CD14-positive monocyte (primary cell): ENCODE results near the gene CPN1. TPM values are rescaled to one million over a fixed set of nuclear protein-coding genes. Genes with fewer than 3 reads are reported as not detected.

ENCODE experiments used
- DNase-seq, 3 donors: peaks; one replicate each; pipeline ENCODE4 v3.0.0-alpha.2; 2011 to 2022
- H2AFZ ChIP-seq: 2 replicates; pipeline ENCODE4 v1.6.0; 2012; ENCODE audit warnings: mild to moderate bottlenecking, low read depth, low read length, inconsistent platforms; ENCODE audit not compliant: insufficient read depth, poor library complexity, severe bottlenecking
- H3K27ac ChIP-seq, 2 donors: 1 replicate in 1 of 2; 2 replicates in 1 of 2; pipeline ENCODE4 v1.5.1; 2012 to 2013; ENCODE audit warnings: low read length in 2 of 2, control low read depth in 1 of 2, inconsistent platforms in 1 of 2, low read depth in 1 of 2, mild to moderate bottlenecking in 1 of 2
- H3K27me3 ChIP-seq, 2 donors: one replicate each; pipeline versions ENCODE4 v1.6.0 to v1.6.1; 2011 to 2013; ENCODE audit warnings: low read length in 2 of 2; ENCODE audit not compliant: control insufficient read depth in 2 of 2, insufficient read depth in 2 of 2
- H3K36me3 ChIP-seq, 2 donors: replicated peaks in 1 of 2; 1 replicate in 1 of 2; 2 replicates in 1 of 2; pipeline versions ENCODE4 v1.5.1 to v1.6.1; 2012 to 2013; ENCODE audit warnings: low read length in 2 of 2, control low read depth in 1 of 2, inconsistent platforms in 1 of 2, mild to moderate bottlenecking in 1 of 2; ENCODE audit not compliant: insufficient read depth in 2 of 2, control insufficient read depth in 1 of 2
- H3K4me1 ChIP-seq, 2 donors: 1 replicate in 1 of 2; 2 replicates in 1 of 2; pipeline versions ENCODE4 v1.5.1 to v1.6.1; 2012 to 2013; ENCODE audit warnings: low read length in 2 of 2, control low read depth in 1 of 2, inconsistent platforms in 1 of 2, mild to moderate bottlenecking in 1 of 2, moderate library complexity in 1 of 2; ENCODE audit not compliant: insufficient read depth in 2 of 2, control insufficient read depth in 1 of 2
- H3K4me2 ChIP-seq: replicated peaks from 2 replicates; pipeline ENCODE3; 2012; ENCODE audit warnings: low read length, moderate library complexity, mild to moderate bottlenecking; ENCODE audit not compliant: poor library complexity, severe bottlenecking; ENCODE audit errors: extremely low read depth
- H3K4me3 ChIP-seq, 3 experiments: fragments of 200-600 bp in 1 of 3; sonication (generic) in 1 of 3; replicated peaks in 1 of 3; 1 replicate in 2 of 3; 2 replicates in 1 of 3; pipeline ENCODE4 v1.5.1; 2011 to 2013; ENCODE audit warnings: low read length in 3 of 3, mild to moderate bottlenecking in 3 of 3, control low read depth in 2 of 3, low read depth in 2 of 3, inconsistent platforms in 1 of 3, moderate library complexity in 1 of 3
- H3K79me2 ChIP-seq: 2 replicates; pipeline ENCODE4 v1.6.0; 2012; ENCODE audit warnings: mild to moderate bottlenecking, control low read depth, inconsistent platforms, low read length, moderate library complexity; ENCODE audit not compliant: insufficient read depth
- H3K9ac ChIP-seq: 2 replicates; pipeline ENCODE4 v1.6.0; 2017; ENCODE audit warnings: low read length, mild to moderate bottlenecking; ENCODE audit not compliant: insufficient read depth, poor library complexity, severe bottlenecking
- H3K9me3 ChIP-seq, 2 donors: replicated peaks in 1 of 2; 1 replicate in 1 of 2; 2 replicates in 1 of 2; pipeline versions ENCODE4 v1.5.1 to v1.6.1; 2012 to 2013; ENCODE audit warnings: low read length in 2 of 2, control low read depth in 1 of 2; ENCODE audit not compliant: control insufficient read depth in 1 of 2, insufficient read depth in 1 of 2
- H4K20me1 ChIP-seq: 2 replicates; pipeline ENCODE4 v1.6.0; 2012; ENCODE audit warnings: mild to moderate bottlenecking, low read length, control low read depth, moderate library complexity; ENCODE audit not compliant: insufficient read depth
- H3K27ac Mint-ChIP-seq, 7 donors: one replicate each; pipeline ENCODE4 v1.8.0; 2020; ENCODE audit warnings: mild to moderate bottlenecking in 7 of 7, mixed read lengths in 7 of 7, moderate library complexity in 6 of 7, inconsistent platforms in 2 of 7
- H3K27me3 Mint-ChIP-seq, 3 donors: one replicate each; pipeline ENCODE4 v1.8.0; 2021 to 2022; ENCODE audit warnings: low read depth in 3 of 3, mild to moderate bottlenecking in 3 of 3, mixed read lengths in 3 of 3, moderate library complexity in 3 of 3, inconsistent platforms in 1 of 3
- H3K36me3 Mint-ChIP-seq, 2 donors: one replicate each; pipeline ENCODE4 v1.8.0; 2020; ENCODE audit warnings: mixed read lengths in 2 of 2, inconsistent platforms in 1 of 2, mild to moderate bottlenecking in 1 of 2
- H3K4me1 Mint-ChIP-seq: one replicate; pipeline ENCODE4 v1.8.0; 2020; ENCODE audit warnings: mild to moderate bottlenecking, mixed read lengths
- H3K4me3 Mint-ChIP-seq, 2 donors: one replicate each; pipeline ENCODE4 v1.8.0; 2020; ENCODE audit warnings: mild to moderate bottlenecking in 2 of 2, mixed read lengths in 2 of 2, moderate library complexity in 1 of 2
- H3K9me3 Mint-ChIP-seq, 7 donors: one replicate each; pipeline ENCODE4 v1.8.0; 2020 to 2022; ENCODE audit warnings: mixed read lengths in 7 of 7, mild to moderate bottlenecking in 6 of 7, moderate library complexity in 6 of 7, inconsistent platforms in 2 of 7
- CTCF ChIP-seq: fragments of 200-600 bp; IDR thresholded peaks from one replicate; pipeline ENCODE4 v1.8.0; 2022; ENCODE audit warnings: antibody characterized with exemption, mild to moderate bottlenecking
- WGBS: methylation state at CpG from one replicate; pipeline ENCODE4 v1.1.5; 2013; ENCODE audit warnings: missing lambda C conversion rate; ENCODE audit not compliant: insufficient coverage; 5-methylcytosine and 5-hydroxymethylcytosine counted together
- intact Hi-C, 2 donors: fragments of 100-400 bp; cut with micrococcal nuclease; formaldehyde crosslinking; loops; one replicate each; pipeline versions ENCODE4 v1.15.0 to v1.15.1; 2023
- polyA plus RNA-seq, 3 donors: library from polyadenylated mRNA; depleted of rRNA in 1 of 3; unstranded in 2 of 3; stranded (reverse) in 1 of 3; fragments of 300-500 nt in 2 of 3; fragments of >200 nt in 1 of 3; fragmentation: Illumina TruSeq in 2 of 3; gene quantifications; 1 replicate in 2 of 3; 2 replicates in 1 of 3; pipeline ENCODE4 v1.2.3, GENCODE V29; 2012 to 2021

Gene CPN1
- polyA plus RNA-seq, 3 donors, result not detected

- intact Hi-C loops, result loop anchor here in 1 of 2 donors (2.0 kb wide), 1 partner anchor 14 kb away; the partner anchor contains the start of gene DNMBP
- 22% methylated on average over 2 of the region's 3 CpGs for WGBS
- Histone ChIP-seq H4K20me1 (no peaks in the 10 kb centered on the region), H3K79me2 (peaks cover 7% of the 10 kb centered on the region), H3K27ac (peak overlapping the region; percentile 85 to 96), H2AFZ (no peak overlapping the region), H3K4me1 (peaks cover 24 to 27% of the 10 kb centered on the region in 2 donors), H3K27me3 (no peaks in the 10 kb centered on the region), H3K36me3 (peaks cover 0 to 2% of the 10 kb centered on the region in 2 donors), H3K9me3 (no peaks in the 10 kb centered on the region), H3K4me3 (no peak overlapping the region), H3K9ac (no peak overlapping the region), H3K4me2 (no peak overlapping the region)
- Mint-ChIP-seq H3K36me3 (peaks cover 9 to 12% of the 10 kb centered on the region in 2 donors), H3K27me3 (peaks cover 0 to 3% (median 3%) of the 10 kb centered on the region in 3 donors), H3K4me3 (no peak overlapping the region), H3K27ac (peak overlapping the region; percentile 97 to 99 (median 98)), H3K4me1 (peaks cover 26% of the 10 kb centered on the region), H3K9me3 (no peaks in the 10 kb centered on the region)
- DNase-seq, result no peak
- TF ChIP-seq CTCF, result no peak
These were observed 86.4 kb downstream of the CPN1 start for GRCh38 chr10:99995269-99995668.

- H3K27ac Mint-ChIP-seq, result peak overlapping the region; percentile 97 to 99 (median 98)
- DNase-seq, result no peak
- H3K4me3 Mint-ChIP-seq, result no peak overlapping the region
- peak overlapping the region; percentile 85 to 96 for H3K27ac ChIP-seq
- no peaks in the 10 kb centered on the region for H3K27me3 ChIP-seq
- H3K4me3 ChIP-seq, result peak overlapping the region in 2 of 3 experiments; percentile 20 to 51
- peaks cover 25% of the 10 kb centered on the region for H3K4me1 Mint-ChIP-seq
- peaks cover 0 to 3% (median 1%) of the 10 kb centered on the region in 3 donors for H3K27me3 Mint-ChIP-seq
- no peak for TF ChIP-seq CTCF
- no peak overlapping the region for H2AFZ ChIP-seq
- H3K36me3 ChIP-seq, result no peaks in the 10 kb centered on the region
- peaks cover 24 to 27% of the 10 kb centered on the region in 2 donors for H3K4me1 ChIP-seq
- no peaks in the 10 kb centered on the region for H3K9me3 Mint-ChIP-seq
- no peaks in the 10 kb centered on the region for H3K9me3 ChIP-seq
- intact Hi-C loops, result loop anchor here in 1 of 2 donors (2.0 kb wide), 1 partner anchor 14 kb away; the partner anchor contains the start of gene DNMBP
- 57% methylated on average over 1 of the region's 5 CpGs for WGBS
- H4K20me1 ChIP-seq, result no peaks in the 10 kb centered on the region
- peak overlapping the region; percentile 43 for H3K4me2 ChIP-seq
- H3K79me2 ChIP-seq, result peaks cover 7% of the 10 kb centered on the region
- H3K36me3 Mint-ChIP-seq, result peaks cover 9% of the 10 kb centered on the region in 2 donors
- peak overlapping the region; percentile 63 for H3K9ac ChIP-seq
These were observed 86.9 kb downstream of the CPN1 start for GRCh38 chr10:99994801-99995200.
